22Rv1 (cell line): ENCODE measurements around the gene PCARE.

Experiments used
- H3K27ac ChIP-seq: fragments of 450-650 bp; 2 replicates; pipeline ENCODE4 v1.5.1; 2017
- ZFX ChIP-seq: fragments of 450-650 bp; IDR thresholded peaks from 2 replicates; pipeline ENCODE4 v1.6.1; 2017; ENCODE audit warnings: antibody characterized with exemption, borderline replicate concordance
- TF ChIP-seq, protein P1 (sequence below): fragments of 450-650 bp; IDR thresholded peaks from 2 replicates; pipeline ENCODE4 v1.5.1; 2017; ENCODE audit warnings: mild to moderate bottlenecking

Gene PCARE

DNA sequence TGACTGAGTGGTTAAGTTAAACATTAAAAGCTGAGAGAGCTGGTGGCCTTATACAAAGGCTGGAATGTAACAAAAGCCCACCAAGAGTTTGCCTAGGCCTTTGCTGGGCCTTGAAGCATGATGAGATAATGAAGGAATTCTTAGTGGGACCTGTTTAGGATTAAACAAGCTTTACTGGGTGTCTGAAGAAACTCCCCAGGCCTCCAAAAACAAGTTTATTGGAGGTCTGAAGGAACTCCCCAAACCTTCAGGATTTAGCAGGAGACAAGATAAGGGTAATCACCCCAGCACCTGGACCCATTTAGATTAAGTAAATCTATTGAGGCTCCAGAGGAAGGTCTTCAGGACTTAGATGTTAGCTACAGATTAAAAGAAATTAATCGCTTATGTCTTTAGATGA, 18.7 kb downstream of the PCARE start:
- no peak for TF ChIP-seq ZFX
- TF ChIP-seq, protein P1, sequence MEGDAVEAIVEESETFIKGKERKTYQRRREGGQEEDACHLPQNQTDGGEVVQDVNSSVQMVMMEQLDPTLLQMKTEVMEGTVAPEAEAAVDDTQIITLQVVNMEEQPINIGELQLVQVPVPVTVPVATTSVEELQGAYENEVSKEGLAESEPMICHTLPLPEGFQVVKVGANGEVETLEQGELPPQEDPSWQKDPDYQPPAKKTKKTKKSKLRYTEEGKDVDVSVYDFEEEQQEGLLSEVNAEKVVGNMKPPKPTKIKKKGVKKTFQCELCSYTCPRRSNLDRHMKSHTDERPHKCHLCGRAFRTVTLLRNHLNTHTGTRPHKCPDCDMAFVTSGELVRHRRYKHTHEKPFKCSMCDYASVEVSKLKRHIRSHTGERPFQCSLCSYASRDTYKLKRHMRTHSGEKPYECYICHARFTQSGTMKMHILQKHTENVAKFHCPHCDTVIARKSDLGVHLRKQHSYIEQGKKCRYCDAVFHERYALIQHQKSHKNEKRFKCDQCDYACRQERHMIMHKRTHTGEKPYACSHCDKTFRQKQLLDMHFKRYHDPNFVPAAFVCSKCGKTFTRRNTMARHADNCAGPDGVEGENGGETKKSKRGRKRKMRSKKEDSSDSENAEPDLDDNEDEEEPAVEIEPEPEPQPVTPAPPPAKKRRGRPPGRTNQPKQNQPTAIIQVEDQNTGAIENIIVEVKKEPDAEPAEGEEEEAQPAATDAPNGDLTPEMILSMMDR: no peak

DNA sequence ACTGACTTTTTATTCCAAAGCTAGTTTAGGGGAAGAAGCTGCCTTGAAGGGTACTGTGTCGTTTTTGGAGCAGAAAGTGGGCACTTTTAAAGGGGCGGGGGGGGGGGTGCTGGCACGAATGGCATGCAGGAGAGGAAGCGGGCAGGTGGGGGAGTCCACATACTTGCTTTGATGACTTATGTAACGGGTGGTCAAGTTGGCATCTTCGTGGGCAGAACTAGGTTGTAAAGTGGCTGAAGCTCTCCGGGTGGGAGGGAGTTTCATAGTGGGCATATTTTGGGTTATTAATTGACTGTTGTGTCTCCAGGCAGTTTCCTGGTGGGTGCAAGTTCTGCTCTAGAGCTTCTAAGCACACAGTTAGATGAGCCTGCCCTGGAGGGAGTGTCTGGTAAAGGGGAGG, 19.9 kb downstream of the PCARE start:
- no peak overlapping the region for H3K27ac ChIP-seq
- TF ChIP-seq, protein P1: no peak
- TF ChIP-seq ZFX: no peak

More for the DNA sequence above, 18.7 kb downstream of the PCARE start:
- H3K27ac ChIP-seq: no peak overlapping the region

DNA sequence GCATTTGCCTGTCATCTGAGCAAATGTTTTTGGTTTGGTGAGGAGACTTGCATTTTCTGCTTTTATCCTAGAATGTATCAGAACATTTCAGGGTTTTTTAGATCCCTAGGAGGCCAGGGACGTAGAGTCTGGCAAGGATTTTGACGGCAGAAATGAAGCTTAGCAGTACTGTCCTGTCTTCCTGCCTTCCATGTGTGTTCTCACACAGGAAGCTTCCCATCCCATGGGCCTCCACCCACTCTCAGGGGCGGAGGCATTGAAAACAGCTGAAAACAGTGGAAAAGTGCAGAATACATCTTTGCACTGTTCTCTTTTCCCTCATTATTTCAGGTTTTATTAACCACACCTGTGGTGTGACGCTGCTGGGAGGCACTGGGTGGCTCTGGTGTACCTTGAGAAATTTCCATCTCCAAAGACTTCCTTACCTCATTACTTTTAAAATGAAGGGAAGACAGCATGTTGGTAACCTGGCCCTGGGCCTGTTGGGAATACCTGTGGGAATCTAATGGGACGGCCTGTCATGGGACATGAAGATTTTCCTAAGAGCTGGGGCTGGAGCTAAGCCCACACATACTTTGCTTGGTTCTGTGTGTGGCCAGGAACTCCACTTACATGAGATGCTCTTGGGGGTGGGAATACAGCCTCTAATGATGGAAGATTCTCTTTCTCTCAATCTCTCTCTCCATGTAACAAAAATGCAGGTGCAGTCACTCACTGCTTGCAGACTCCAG, 20.5 kb downstream of the PCARE start:
- H3K27ac ChIP-seq: no peak overlapping the region
- TF ChIP-seq, protein P1: no peak
- TF ChIP-seq ZFX: no peak

DNA sequence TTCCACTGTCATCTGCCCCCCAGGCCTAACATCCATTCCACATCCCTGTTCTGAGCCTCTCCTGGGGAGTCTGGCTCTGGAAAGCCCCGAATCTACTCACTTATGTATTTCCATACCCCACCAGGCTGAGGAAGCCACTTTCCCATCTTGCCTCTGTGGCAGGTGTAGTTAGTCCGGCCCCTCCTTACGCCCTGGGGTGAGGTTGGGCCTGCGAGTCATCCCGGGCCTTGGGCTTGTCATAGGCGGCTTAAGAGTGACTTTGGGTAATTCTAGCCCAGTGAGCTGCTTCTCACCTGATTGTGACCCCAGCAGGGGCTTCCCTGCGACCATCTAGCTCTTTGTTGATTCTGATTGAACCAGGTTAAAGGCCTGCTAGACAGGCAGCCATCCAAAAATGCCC, 21.1 kb downstream of the PCARE start:
- no peak overlapping the region for H3K27ac ChIP-seq

DNA sequence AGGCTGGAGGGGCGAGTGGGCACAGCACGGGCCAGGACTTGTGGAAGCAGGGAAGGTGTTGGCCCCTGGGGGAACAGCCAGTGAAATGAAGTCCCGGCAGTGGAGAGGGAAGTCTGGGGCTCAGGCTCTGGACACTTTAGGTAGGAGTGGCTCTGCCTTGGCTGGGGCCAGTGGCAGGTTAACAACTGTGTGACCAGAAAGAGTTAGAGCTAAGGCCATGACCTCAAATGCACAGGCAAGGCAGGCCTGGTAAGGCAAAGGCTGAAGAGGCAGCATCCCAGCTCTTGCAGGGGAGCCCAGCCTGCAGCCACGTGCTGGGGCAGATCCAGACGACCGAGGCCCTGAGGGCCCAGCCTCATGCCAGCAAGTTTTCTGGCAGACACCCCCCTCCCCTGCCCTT, 21.5 kb downstream of the PCARE start:
- TF ChIP-seq, protein P1: no peak
- TF ChIP-seq ZFX: no peak
- H3K27ac ChIP-seq: no peak overlapping the region

More for the DNA sequence above, 21.1 kb downstream of the PCARE start:
- no peak for TF ChIP-seq ZFX
- TF ChIP-seq, protein P1: no peak

DNA sequence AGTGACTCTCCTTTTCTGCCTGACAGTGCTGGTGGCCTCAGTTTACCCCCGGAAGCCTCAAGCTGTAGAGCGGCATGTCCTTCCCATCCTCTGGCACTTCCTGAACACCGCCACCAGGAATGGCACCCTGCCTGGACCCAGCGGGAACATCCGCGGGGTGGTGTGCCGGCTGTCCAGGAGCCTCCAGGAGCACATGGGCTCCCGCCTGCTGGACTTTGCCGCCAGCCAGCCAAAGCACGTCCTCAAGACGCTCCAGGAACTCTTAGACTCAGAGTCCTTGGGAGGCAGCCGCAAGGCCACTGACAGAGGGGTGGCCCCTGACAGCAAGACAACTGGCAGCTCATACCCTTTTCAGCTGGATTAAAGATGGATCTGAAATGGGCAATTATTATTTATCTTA, 22.6 kb downstream of the PCARE start:
- TF ChIP-seq ZFX: no peak
- TF ChIP-seq, protein P1: no peak

DNA sequence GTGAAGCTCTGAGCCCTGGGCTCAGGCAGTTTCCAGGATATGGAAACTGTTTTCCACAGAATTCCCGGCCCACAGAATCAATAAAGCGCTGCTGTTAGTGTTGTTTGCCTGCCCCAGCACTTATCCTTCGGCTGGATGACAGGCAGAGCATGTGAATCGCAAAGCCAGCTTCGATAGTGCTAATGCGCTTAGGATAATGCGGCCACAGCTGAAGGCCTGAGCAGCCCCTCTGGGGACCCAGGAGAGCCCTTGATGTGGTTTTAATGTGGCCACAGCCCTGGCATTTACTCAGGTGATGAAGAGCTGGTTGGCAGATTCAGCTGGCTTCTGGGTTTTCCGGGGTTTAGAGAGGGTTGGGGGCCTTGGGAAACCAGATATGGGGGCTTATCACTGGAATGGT, 23.7 kb downstream of the PCARE start:
- no peak for TF ChIP-seq ZFX
- TF ChIP-seq, protein P1: no peak
- no peak overlapping the region for H3K27ac ChIP-seq

More for the DNA sequence above, 22.6 kb downstream of the PCARE start:
- no peak overlapping the region for H3K27ac ChIP-seq
